H9 (cell line): Measurements from ENCODE around the gene AMPH. TPM values are rescaled to one million over a fixed set of nuclear protein-coding genes. Genes with fewer than 3 reads are reported as not detected.

Experiments used
- DNase-seq: peaks from one replicate; pipeline ENCODE4 v3.0.0-alpha.2; 2017
- H2AFZ ChIP-seq: one replicate; pipeline ENCODE4 v1.6.1; 2013; ENCODE audit warnings: mild to moderate bottlenecking, low read length, control low read depth, moderate library complexity
- H2AK5ac ChIP-seq: 2 replicates; pipeline ENCODE4 v1.6.1; 2013; ENCODE audit warnings: low read length, control low read depth, mixed read lengths; ENCODE audit not compliant: insufficient read length
- H2BK120ac ChIP-seq: one replicate; pipeline ENCODE4 v1.6.1; 2013; ENCODE audit warnings: low read depth, mild to moderate bottlenecking, low read length, control low read depth, inconsistent platforms; ENCODE audit not compliant: poor library complexity, severe bottlenecking
- H2BK12ac ChIP-seq: 2 replicates; pipeline ENCODE4 v1.6.1; 2013; ENCODE audit warnings: low read length, control low read depth, mixed read lengths, low read depth; ENCODE audit not compliant: insufficient read length
- H2BK15ac ChIP-seq: 2 replicates; pipeline ENCODE4 v1.6.1; 2013; ENCODE audit warnings: low read depth, low read length, control low read depth
- H2BK20ac ChIP-seq: one replicate; pipeline ENCODE4 v1.6.1; 2013; ENCODE audit warnings: low read depth, mild to moderate bottlenecking, low read length, control low read depth, inconsistent platforms; ENCODE audit not compliant: poor library complexity, severe bottlenecking
- H2BK5ac ChIP-seq: 2 replicates; pipeline ENCODE4 v1.6.1; 2013; ENCODE audit warnings: low read length, control low read depth, mixed read lengths; ENCODE audit not compliant: insufficient read length
- H3K14ac ChIP-seq: 2 replicates; pipeline ENCODE4 v1.6.1; 2013; ENCODE audit warnings: low read length, control low read depth; ENCODE audit not compliant: insufficient read depth
- H3K18ac ChIP-seq: 2 replicates; pipeline ENCODE4 v1.6.1; 2013; ENCODE audit warnings: low read depth, mild to moderate bottlenecking, mixed read lengths, low read length, control low read depth; ENCODE audit not compliant: insufficient read length
- H3K23ac ChIP-seq: 2 replicates; pipeline ENCODE4 v1.6.1; 2013; ENCODE audit warnings: low read length, control low read depth, mixed read lengths, low read depth; ENCODE audit not compliant: insufficient read length
- H3K23me2 ChIP-seq: 2 replicates; pipeline ENCODE4 v1.6.1; 2013; ENCODE audit warnings: low read depth, mild to moderate bottlenecking, mixed read lengths, low read length, control low read depth; ENCODE audit not compliant: insufficient read length, poor library complexity, severe bottlenecking
- H3K27ac ChIP-seq: 2 replicates; pipeline ENCODE4 v1.5.1; 2013; ENCODE audit warnings: low read length, control low read depth, mixed read lengths, low read depth; ENCODE audit not compliant: insufficient read length
- H3K27me3 ChIP-seq: 2 replicates; pipeline ENCODE4 v1.6.1; 2013; ENCODE audit warnings: low read length, control low read depth, inconsistent platforms; ENCODE audit not compliant: insufficient read depth
- H3K4ac ChIP-seq: 2 replicates; pipeline ENCODE4 v1.6.1; 2013; ENCODE audit warnings: low read depth, mild to moderate bottlenecking, control low read depth, inconsistent platforms, low read length, moderate library complexity
- H3K4me1 ChIP-seq: 2 replicates; pipeline ENCODE4 v1.6.1; 2013; ENCODE audit warnings: low read length, control low read depth, inconsistent platforms; ENCODE audit not compliant: insufficient read depth
- H3K4me2 ChIP-seq: 2 replicates; pipeline ENCODE4 v1.6.1; 2013; ENCODE audit warnings: low read length, control low read depth, mixed read lengths; ENCODE audit not compliant: insufficient read length, insufficient read depth
- H3K56ac ChIP-seq: 2 replicates; pipeline ENCODE4 v1.6.1; 2013; ENCODE audit warnings: low read depth, mild to moderate bottlenecking, mixed read lengths, low read length, control low read depth; ENCODE audit not compliant: insufficient read length
- H3K79me1 ChIP-seq: 2 replicates; pipeline ENCODE4 v1.6.1; 2013; ENCODE audit warnings: low read depth, mild to moderate bottlenecking, moderate library complexity, low read length, control low read depth, inconsistent platforms; ENCODE audit not compliant: insufficient read depth, poor library complexity, severe bottlenecking
- H3K79me2 ChIP-seq: 2 replicates; pipeline ENCODE4 v1.6.1; 2013; ENCODE audit warnings: low read length, control low read depth, inconsistent platforms; ENCODE audit not compliant: insufficient read depth
- H3K9ac ChIP-seq: 2 replicates; pipeline ENCODE4 v1.6.1; 2013; ENCODE audit warnings: low read length, control low read depth, mixed read lengths; ENCODE audit not compliant: insufficient read length; ENCODE audit errors: extremely low read depth
- H3K9me3 ChIP-seq: one replicate; pipeline ENCODE4 v1.6.1; 2013; ENCODE audit warnings: low read depth, low read length, inconsistent platforms; ENCODE audit not compliant: control insufficient read depth
- H3T11ph ChIP-seq: one replicate; pipeline ENCODE4 v1.6.1; 2013; ENCODE audit warnings: mild to moderate bottlenecking, low read length, control low read depth, inconsistent platforms
- H4K20me1 ChIP-seq: one replicate; pipeline ENCODE4 v1.6.1; 2013; ENCODE audit not compliant: control insufficient read depth, insufficient read length, insufficient read depth
- H4K5ac ChIP-seq: 2 replicates; pipeline ENCODE4 v1.6.1; 2013; ENCODE audit warnings: low read depth, mild to moderate bottlenecking, mixed read lengths, low read length, control low read depth; ENCODE audit not compliant: insufficient read length
- H4K8ac ChIP-seq: replicated peaks from 2 replicates; pipeline ENCODE4 v1.6.1; 2013; ENCODE audit warnings: low read length, control low read depth, mixed read lengths, low read depth; ENCODE audit not compliant: insufficient read length
- H4K91ac ChIP-seq: 2 replicates; pipeline ENCODE4 v1.6.1; 2013; ENCODE audit warnings: low read depth, mild to moderate bottlenecking, moderate library complexity, mixed read lengths, low read length, control low read depth; ENCODE audit not compliant: insufficient read length
- H3K27ac Mint-ChIP-seq, 3 experiments: 2 replicates in 2 of 3; 3 replicates in 1 of 3; pipeline ENCODE4 v1.8.0; 2020 to 2021; ENCODE audit warnings: mixed read lengths in 3 of 3, mild to moderate bottlenecking in 1 of 3, moderate library complexity in 1 of 3
- H3K27me3 Mint-ChIP-seq: 2 replicates; pipeline ENCODE4 v1.8.0; 2021; ENCODE audit warnings: low read depth, mild to moderate bottlenecking, moderate library complexity, mixed read lengths
- H3K36me3 Mint-ChIP-seq, 3 experiments: 2 replicates in 2 of 3; 3 replicates in 1 of 3; pipeline ENCODE4 v1.8.0; 2020 to 2021; ENCODE audit warnings: low read depth in 3 of 3, mixed read lengths in 3 of 3; ENCODE audit not compliant: insufficient read depth in 1 of 3
- H3K4me1 Mint-ChIP-seq, 2 experiments: 2 replicates each; pipeline ENCODE4 v1.8.0; 2020; ENCODE audit warnings: mixed read lengths in 2 of 2
- H3K4me3 Mint-ChIP-seq, 2 experiments: 2 replicates in 1 of 2; 3 replicates in 1 of 2; pipeline ENCODE4 v1.8.0; 2020 to 2021; ENCODE audit warnings: mild to moderate bottlenecking in 2 of 2, mixed read lengths in 2 of 2, moderate library complexity in 1 of 2
- H3K9me3 Mint-ChIP-seq, 2 experiments: 2 replicates in 1 of 2; 3 replicates in 1 of 2; pipeline ENCODE4 v1.8.0; 2020; ENCODE audit warnings: mild to moderate bottlenecking in 2 of 2, mixed read lengths in 2 of 2, moderate library complexity in 1 of 2
- CTCF ChIP-seq: fragments of 200-600 bp; sonication (generic); conservative IDR thresholded peaks from 3 replicates; pipeline ENCODE4 v1.8.0; 2021; ENCODE audit warnings: antibody characterized with exemption, mild to moderate bottlenecking
- WGBS: extraction: QIAGEN DNeasy Blood & Tissue Kit; methylation state at CpG from one replicate; pipeline ENCODE4 v1.1.7; 2013; ENCODE audit warnings: missing lambda C conversion rate, low lambda C conversion rate, mixed read lengths; ENCODE audit not compliant: insufficient read length; ENCODE audit errors: extremely low coverage; 5-methylcytosine and 5-hydroxymethylcytosine counted together
- total RNA-seq: library from RNA; stranded (reverse); gene quantifications from 2 replicates; pipeline ENCODE4 v1.2.1, GENCODE V29; 2021

The AMPH gene
- total RNA-seq, 1 experiment from 2014 or later: 4.8 TPM

- no peak overlapping the region for H3K14ac ChIP-seq
- Mint-ChIP-seq H3K4me3 (no peak overlapping the region), H3K36me3 (no peaks in the 10 kb centered on the region), H3K27me3 (no peaks in the 10 kb centered on the region), H3K9me3 (no peaks in the 10 kb centered on the region), H3K27ac (no peak overlapping the region), H3K4me1 (no peaks in the 10 kb centered on the region)
- no peaks in the 10 kb centered on the region for H3K9me3 ChIP-seq
- no peak for TF ChIP-seq CTCF
- H3K4ac ChIP-seq: no peak overlapping the region
- DNase-seq: no peak
- H2BK12ac ChIP-seq: no peak overlapping the region
- H2AK5ac ChIP-seq: no peak overlapping the region
- no CpG with 5 or more reads among the region's 6 CpGs for WGBS
- no peak overlapping the region for H3K27ac ChIP-seq
- H3K18ac ChIP-seq: no peak overlapping the region
- no peak overlapping the region for H3K23ac ChIP-seq
- H4K20me1 ChIP-seq: no peaks in the 10 kb centered on the region
- H2BK5ac ChIP-seq: no peak overlapping the region
- H2BK15ac ChIP-seq: no peak overlapping the region
- no peaks in the 10 kb centered on the region for H3K27me3 ChIP-seq
- H3K9ac ChIP-seq: no peak overlapping the region
- no peaks in the 10 kb centered on the region for H3K4me1 ChIP-seq
- H2BK120ac ChIP-seq: no peak overlapping the region
- H3T11ph ChIP-seq: no peak overlapping the region
- H3K79me2 ChIP-seq: no peaks in the 10 kb centered on the region
- H3K79me1 ChIP-seq: no peaks in the 10 kb centered on the region
- H2AFZ ChIP-seq: no peak overlapping the region
- H4K91ac ChIP-seq: no peak overlapping the region
- H3K56ac ChIP-seq: no peak overlapping the region
- H2BK20ac ChIP-seq: no peak overlapping the region
- no peaks in the 10 kb centered on the region for H3K23me2 ChIP-seq
- H4K5ac ChIP-seq: no peak overlapping the region
- no peak overlapping the region for H3K4me2 ChIP-seq
- no peak overlapping the region for H4K8ac ChIP-seq
Observed at GRCh38 chr7:38476764-38477163, 154.4 kb downstream of the AMPH start.
